Ishikawa (cell line): Measurements from ENCODE around the gene HRC.
A peak's percentile ranks its signal among the peaks of the same experiment; 100 is the strongest.

Source experiments
- CEBPB ChIP-seq: IDR thresholded peaks from 2 replicates; pipeline ENCODE4 v1.6.1; 2012
- CREB1 ChIP-seq: IDR thresholded peaks from 2 replicates; pipeline ENCODE4 v1.6.1; 2012; ENCODE audit warnings: low read depth
- EGR1 ChIP-seq: IDR thresholded peaks from 2 replicates; pipeline ENCODE4 v1.6.1; 2012
- EP300 ChIP-seq: IDR thresholded peaks from 2 replicates; pipeline ENCODE4 v1.6.1; 2012; ENCODE audit warnings: borderline replicate concordance
- FOXM1 ChIP-seq: IDR thresholded peaks from 2 replicates; pipeline ENCODE4 v1.6.1; 2012; ENCODE audit warnings: low read depth, borderline replicate concordance
- MAX ChIP-seq: IDR thresholded peaks from 2 replicates; pipeline ENCODE4 v1.6.1; 2012
- NFIC ChIP-seq: IDR thresholded peaks from 2 replicates; pipeline ENCODE4 v1.6.1; 2012
- RAD21 ChIP-seq: IDR thresholded peaks from 2 replicates; pipeline ENCODE4 v1.6.1; 2012; ENCODE audit warnings: low read depth
- REST ChIP-seq: IDR thresholded peaks from 2 replicates; pipeline ENCODE4 v1.6.1; 2012; ENCODE audit warnings: low read depth, mild to moderate bottlenecking
- TAF1 ChIP-seq: IDR thresholded peaks from 2 replicates; pipeline ENCODE4 v1.6.1; 2012; ENCODE audit warnings: low read depth, mild to moderate bottlenecking
- TCF12 ChIP-seq: IDR thresholded peaks from 2 replicates; pipeline ENCODE4 v1.6.1; 2012; ENCODE audit warnings: low read depth
- TEAD4 ChIP-seq: IDR thresholded peaks from 2 replicates; pipeline ENCODE4 v1.6.1; 2012
- USF1 ChIP-seq: IDR thresholded peaks from 2 replicates; pipeline ENCODE4 v1.6.1; 2012
- YY1 ChIP-seq: IDR thresholded peaks from 2 replicates; pipeline ENCODE4 v1.6.1; 2012; ENCODE audit warnings: low read depth
- ZBTB7A ChIP-seq: IDR thresholded peaks from 2 replicates; pipeline ENCODE4 v1.6.1; 2012; ENCODE audit warnings: low read depth

The HRC gene

GRCh38 chr19:49157445-49158224 lies 2.4 kb upstream of the HRC start, which contains the start of gene TRPM4:
Gene TRPM4, plus strand, starts transcription at chr19:49157792. Its CDS starts 75 bp downstream, at chr19:49157867.
- TF ChIP-seq ZBTB7A = peak; percentile 94
- peak; percentile 56; the same call in 1 of the 2 replicates for TF ChIP-seq TCF12
- TF ChIP-seq MAX = peak; percentile 71
- TF ChIP-seq TAF1 = peak; percentile 82
- TF ChIP-seq USF1 = no peak

- TF ChIP-seq TCF12 = no peak
- no peak for TF ChIP-seq EP300
- no peak for TF ChIP-seq CEBPB
- no peak for TF ChIP-seq ZBTB7A
- no peak for TF ChIP-seq CREB1
- no peak for TF ChIP-seq YY1
- TF ChIP-seq TAF1 = no peak
- TF ChIP-seq NFIC = no peak
- no peak for TF ChIP-seq REST
- no peak for TF ChIP-seq FOXM1
- TF ChIP-seq EGR1 = no peak
- no peak for TF ChIP-seq TEAD4
- TF ChIP-seq RAD21 = no peak
- no peak for TF ChIP-seq MAX
- no peak for TF ChIP-seq USF1
These were observed 687 bp upstream of the HRC start for GRCh38 chr19:49155820-49156346.

GRCh38 chr19:49154279-49154678 lies 917 bp downstream of the HRC start:
- TF ChIP-seq REST = no peak
- TF ChIP-seq EP300 = no peak
- no peak for TF ChIP-seq RAD21
- no peak for TF ChIP-seq TAF1
- TF ChIP-seq MAX = no peak
- TF ChIP-seq USF1 = no peak
- TF ChIP-seq CREB1 = no peak
- TF ChIP-seq TEAD4 = no peak
- TF ChIP-seq YY1 = no peak
- TF ChIP-seq FOXM1 = no peak
- TF ChIP-seq TCF12 = no peak
- no peak for TF ChIP-seq NFIC
- TF ChIP-seq EGR1 = no peak
- TF ChIP-seq CEBPB = no peak

- TF ChIP-seq FOXM1 (no peak), EP300 (no peak), CEBPB (no peak), MAX (no peak), EGR1 (no peak), TCF12 (no peak), CREB1 (no peak), NFIC (no peak), TAF1 (no peak), RAD21 (no peak), REST (no peak), TEAD4 (no peak), YY1 (no peak), ZBTB7A (no peak), USF1 (no peak)
These were observed 1.9 kb downstream of the HRC start for GRCh38 chr19:49153167-49153809.
